ENCODE measurements around the gene SEMA4B. TPM values are rescaled to one million over a fixed set of nuclear protein-coding genes. Genes with fewer than 3 reads are reported as not detected.
A peak's percentile ranks its signal among the peaks of the same experiment; 100 is the strongest.

SEMA4B gene
- polyA plus RNA-seq, 3 donors, result 13.2 to 65.0 (median 22.0) TPM

- Mint-ChIP-seq H3K4me3 (no peak overlapping the region), H3K9me3 (peaks cover 0 to 1% (median 0%) of the 10 kb centered on the region in 7 donors), H3K27me3 (ENCODE audit: low read depth in 3 of 3) (peaks cover 2 to 6% (median 4%) of the 10 kb centered on the region in 3 donors), H3K27ac (no peak overlapping the region), H3K36me3 (no peaks in the 10 kb centered on the region), H3K4me1 (peaks cover 26% of the 10 kb centered on the region)
- Histone ChIP-seq H3K79me2 (ENCODE audit: insufficient read depth, low read length) (no peaks in the 10 kb centered on the region), H3K9me3 (replicated peaks in 1 of 2; ENCODE audit: control insufficient read depth in 1 of 2, insufficient read depth in 1 of 2, low read length in 2 of 2) (no peaks in the 10 kb centered on the region), H3K36me3 (replicated peaks in 1 of 2; ENCODE audit: control insufficient read depth in 1 of 2, insufficient read depth in 2 of 2, low read length in 2 of 2) (no peaks in the 10 kb centered on the region), H2AFZ (ENCODE audit: insufficient read depth, low read depth, low read length, poor library complexity, severe bottlenecking) (no peak overlapping the region), H3K4me2 (replicated peaks; ENCODE audit: extremely low read depth, low read length, poor library complexity, severe bottlenecking) (no peak overlapping the region), H3K27me3 (ENCODE audit: control insufficient read depth in 2 of 2, insufficient read depth in 2 of 2, low read length in 2 of 2) (no peaks in the 10 kb centered on the region), H3K27ac (ENCODE audit: low read depth in 1 of 2, low read length in 2 of 2) (no peak overlapping the region), H3K4me1 (ENCODE audit: control insufficient read depth in 1 of 2, insufficient read depth in 2 of 2, low read length in 2 of 2) (peaks cover 23 to 34% of the 10 kb centered on the region in 2 donors), H3K9ac (ENCODE audit: insufficient read depth, low read length, poor library complexity, severe bottlenecking) (no peak overlapping the region), H4K20me1 (ENCODE audit: insufficient read depth, low read length) (no peaks in the 10 kb centered on the region), H3K4me3 (replicated peaks in 1 of 3; ENCODE audit: low read depth in 2 of 3, low read length in 3 of 3) (no peak overlapping the region)
- WGBS (ENCODE audit: insufficient coverage), result 91% methylated on average over 3 of the region's 5 CpGs
- no peak for DNase-seq
- intact Hi-C loops (cut with micrococcal nuclease), result no loop called here
- no peak for TF ChIP-seq CTCF (IDR thresholded peaks at IDR 0.05)
Measured at GRCh38 chr15:90154246-90154645, 46.9 kb upstream of the SEMA4B start.

- Histone ChIP-seq H3K27me3 (ENCODE audit: control insufficient read depth in 2 of 2, insufficient read depth in 2 of 2, low read length in 2 of 2) (no peaks in the 10 kb centered on the region), H3K4me3 (replicated peaks in 1 of 3; ENCODE audit: low read depth in 2 of 3, low read length in 3 of 3) (no peak overlapping the region), H2AFZ (ENCODE audit: insufficient read depth, low read depth, low read length, poor library complexity, severe bottlenecking) (no peak overlapping the region), H3K4me1 (ENCODE audit: control insufficient read depth in 1 of 2, insufficient read depth in 2 of 2, low read length in 2 of 2) (peaks cover 31 to 42% of the 10 kb centered on the region in 2 donors), H3K4me2 (replicated peaks; ENCODE audit: extremely low read depth, low read length, poor library complexity, severe bottlenecking) (no peak overlapping the region), H3K27ac (ENCODE audit: low read depth in 1 of 2, low read length in 2 of 2) (no peak overlapping the region), H3K9ac (ENCODE audit: insufficient read depth, low read length, poor library complexity, severe bottlenecking) (no peak overlapping the region), H3K9me3 (replicated peaks in 1 of 2; ENCODE audit: control insufficient read depth in 1 of 2, insufficient read depth in 1 of 2, low read length in 2 of 2) (no peaks in the 10 kb centered on the region), H3K79me2 (ENCODE audit: insufficient read depth, low read length) (no peaks in the 10 kb centered on the region), H4K20me1 (ENCODE audit: insufficient read depth, low read length) (no peaks in the 10 kb centered on the region), H3K36me3 (replicated peaks in 1 of 2; ENCODE audit: control insufficient read depth in 1 of 2, insufficient read depth in 2 of 2, low read length in 2 of 2) (no peaks in the 10 kb centered on the region)
- Mint-ChIP-seq H3K27me3 (ENCODE audit: low read depth in 3 of 3) (peaks cover 2 to 6% (median 4%) of the 10 kb centered on the region in 3 donors), H3K36me3 (no peaks in the 10 kb centered on the region), H3K4me1 (peaks cover 33% of the 10 kb centered on the region), H3K9me3 (peaks cover 0 to 1% (median 0%) of the 10 kb centered on the region in 7 donors), H3K27ac (peak overlapping the region in 5 of 7 donors; percentile 14 to 84 (median 35)), H3K4me3 (no peak overlapping the region)
- DNase-seq, result peak in 2 of 3 donors; percentile 23 to 28
- intact Hi-C loops (cut with micrococcal nuclease), result no loop called here
- TF ChIP-seq CTCF (IDR thresholded peaks at IDR 0.05), result no peak
- no CpG with 5 or more reads among the region's 16 CpGs for WGBS (ENCODE audit: insufficient coverage)
Measured at GRCh38 chr15:90154861-90155626, 46.1 kb upstream of the SEMA4B start.
